ENCODE results near the gene CYTH4. TPM values are rescaled to one million over a fixed set of nuclear protein-coding genes. Genes with fewer than 3 reads are reported as not detected.

Gene CYTH4
- total RNA-seq, 5 donors from 2014 or later (not counting 1 experiment from before 2014, with no cell fraction given), result 146 to 181 (median 151) TPM

- no peak overlapping the region for H3K4me3 Mint-ChIP-seq
- ChIA-PET CTCF (no interaction called here), POLR2A (no interaction called here)
- no peaks in the 10 kb centered on the region for H3K36me3 ChIP-seq (ENCODE audit: control insufficient read depth in 2 of 2, extremely low read depth in 1 of 2, insufficient read depth in 1 of 2, low read length in 1 of 2)
- ATAC-seq (replicated peaks in 1 of 4) (no peak), DNase-seq (no peak)
- no peaks in the 10 kb centered on the region for H3K36me3 Mint-ChIP-seq
- no peak overlapping the region for H3K27ac Mint-ChIP-seq
- H3K4me1 Mint-ChIP-seq, result peaks cover 18 to 34% (median 22%) of the 10 kb centered on the region in 3 donors
- H3K4me1 ChIP-seq (ENCODE audit: control insufficient read depth in 1 of 2, extremely low read depth in 1 of 2, insufficient read depth in 2 of 2, low read length in 2 of 2), result peaks cover 8 to 16% of the 10 kb centered on the region in 2 experiments
- no peak overlapping the region for H3K4me3 ChIP-seq (ENCODE audit: control insufficient read depth in 1 of 2, extremely low read depth in 1 of 2, low read length in 1 of 2)
- no peaks in the 10 kb centered on the region for H3K27me3 Mint-ChIP-seq
- WGBS (ENCODE audit: insufficient coverage), result 82% methylated on average over 8 of the region's 8 CpGs
- H3K9me3 ChIP-seq, result no peaks in the 10 kb centered on the region
- H3K9me3 Mint-ChIP-seq, result no peaks in the 10 kb centered on the region
- H3K27ac ChIP-seq (ENCODE audit: low read length), result no peak overlapping the region
- H3K27me3 ChIP-seq (replicated peaks in 1 of 2; ENCODE audit: control insufficient read depth in 2 of 2, extremely low read depth in 1 of 2, insufficient read depth in 2 of 2, low read length in 1 of 2), result peaks cover 0 to 3% of the 10 kb centered on the region in 2 experiments
These were observed 8.5 kb upstream of the CYTH4 start for GRCh38 chr22:37273846-37274225.

- peaks cover 18 to 34% (median 19%) of the 10 kb centered on the region in 3 donors for H3K4me1 Mint-ChIP-seq
These were observed 7.9 kb upstream of the CYTH4 start for GRCh38 chr22:37274380-37274862.

GRCh38 chr22:37275134-37275533 lies 7.2 kb upstream of the CYTH4 start:
- DNase-seq (no peak), ATAC-seq (replicated peaks in 1 of 4) (no peak)
- no peaks in the 10 kb centered on the region for H3K9me3 ChIP-seq
- H3K4me1 Mint-ChIP-seq, result peaks cover 12 to 33% (median 15%) of the 10 kb centered on the region in 3 donors
- H3K9me3 Mint-ChIP-seq, result no peaks in the 10 kb centered on the region
- CTCF ChIA-PET, result no interaction called here
- H3K27me3 Mint-ChIP-seq, result no peaks in the 10 kb centered on the region
- peaks cover under 1 to 27% of the 10 kb centered on the region in 2 experiments for H3K4me1 ChIP-seq (ENCODE audit: control insufficient read depth in 1 of 2, extremely low read depth in 1 of 2, insufficient read depth in 2 of 2, low read length in 2 of 2)
- peaks cover 0 to 3% of the 10 kb centered on the region in 2 experiments for H3K27me3 ChIP-seq (replicated peaks in 1 of 2; ENCODE audit: control insufficient read depth in 2 of 2, extremely low read depth in 1 of 2, insufficient read depth in 2 of 2, low read length in 1 of 2)
- no peak overlapping the region for H3K4me3 Mint-ChIP-seq
- H3K27ac ChIP-seq (ENCODE audit: low read length), result no peak overlapping the region
- H3K4me3 ChIP-seq (ENCODE audit: control insufficient read depth in 1 of 2, extremely low read depth in 1 of 2, low read length in 1 of 2), result no peak overlapping the region
- H3K36me3 ChIP-seq (ENCODE audit: control insufficient read depth in 2 of 2, extremely low read depth in 1 of 2, insufficient read depth in 1 of 2, low read length in 1 of 2), result no peaks in the 10 kb centered on the region
- 93% methylated on average over 9 of the region's 11 CpGs for WGBS (ENCODE audit: insufficient coverage)
- POLR2A ChIA-PET, result interaction anchor here in 1 of 2 donors (0.7 kb wide), 1 partner anchor 49 kb away, joined by 4 read pairs; no protein-coding TSS in a partner anchor
- H3K27ac Mint-ChIP-seq, result no peak overlapping the region
- no peaks in the 10 kb centered on the region for H3K36me3 Mint-ChIP-seq

More at GRCh38 chr22:37274380-37274862, 7.9 kb upstream of the CYTH4 start:
- H3K4me1 ChIP-seq (ENCODE audit: control insufficient read depth in 1 of 2, extremely low read depth in 1 of 2, insufficient read depth in 2 of 2, low read length in 2 of 2), result peaks cover 7 to 21% of the 10 kb centered on the region in 2 experiments
- no peak overlapping the region for H3K27ac Mint-ChIP-seq
- WGBS (ENCODE audit: insufficient coverage), result 96% methylated on average over 9 of the region's 12 CpGs
- no peaks in the 10 kb centered on the region for H3K36me3 Mint-ChIP-seq
- no peak overlapping the region for H3K27ac ChIP-seq (ENCODE audit: low read length)
- H3K36me3 ChIP-seq (ENCODE audit: control insufficient read depth in 2 of 2, extremely low read depth in 1 of 2, insufficient read depth in 1 of 2, low read length in 1 of 2), result no peaks in the 10 kb centered on the region
- no peaks in the 10 kb centered on the region for H3K9me3 Mint-ChIP-seq
- ATAC-seq (replicated peaks in 1 of 4) (no peak), DNase-seq (peak in 1 of 35 experiments; percentile 29)
- H3K9me3 ChIP-seq, result no peaks in the 10 kb centered on the region
- POLR2A ChIA-PET, result no interaction called here
- CTCF ChIA-PET, result no interaction called here
- no peaks in the 10 kb centered on the region for H3K27me3 Mint-ChIP-seq
- peaks cover 0 to 3% of the 10 kb centered on the region in 2 experiments for H3K27me3 ChIP-seq (replicated peaks in 1 of 2; ENCODE audit: control insufficient read depth in 2 of 2, extremely low read depth in 1 of 2, insufficient read depth in 2 of 2, low read length in 1 of 2)
- no peak overlapping the region for H3K4me3 ChIP-seq (ENCODE audit: control insufficient read depth in 1 of 2, extremely low read depth in 1 of 2, low read length in 1 of 2)
- H3K4me3 Mint-ChIP-seq, result no peak overlapping the region

- no peak overlapping the region for H3K4me3 ChIP-seq (ENCODE audit: control insufficient read depth in 1 of 2, extremely low read depth in 1 of 2, low read length in 1 of 2)
- no peaks in the 10 kb centered on the region for H3K9me3 ChIP-seq
- Mint-ChIP-seq H3K27me3 (no peaks in the 10 kb centered on the region), H3K9me3 (no peaks in the 10 kb centered on the region), H3K4me1 (peaks cover 9 to 31% (median 13%) of the 10 kb centered on the region in 3 donors), H3K36me3 (no peaks in the 10 kb centered on the region), H3K27ac (no peak overlapping the region), H3K4me3 (no peak overlapping the region)
- H3K27ac ChIP-seq (ENCODE audit: low read length), result no peak overlapping the region
- H3K4me1 ChIP-seq (ENCODE audit: control insufficient read depth in 1 of 2, extremely low read depth in 1 of 2, insufficient read depth in 2 of 2, low read length in 2 of 2), result peaks cover 0 to 27% of the 10 kb centered on the region in 2 experiments
- no peaks in the 10 kb centered on the region for H3K36me3 ChIP-seq (ENCODE audit: control insufficient read depth in 2 of 2, extremely low read depth in 1 of 2, insufficient read depth in 1 of 2, low read length in 1 of 2)
- WGBS (ENCODE audit: insufficient coverage), result 45% methylated on average over 4 of the region's 5 CpGs
- CTCF ChIA-PET, result no interaction called here
- POLR2A ChIA-PET, result interaction anchor here in 1 of 2 donors (0.7 kb wide), 1 partner anchor 50 kb away, joined by 4 read pairs; no protein-coding TSS in a partner anchor
- no peak for ATAC-seq (replicated peaks in 1 of 4)
- DNase-seq, result no peak
- peaks cover 0 to 3% of the 10 kb centered on the region in 2 experiments for H3K27me3 ChIP-seq (replicated peaks in 1 of 2; ENCODE audit: control insufficient read depth in 2 of 2, extremely low read depth in 1 of 2, insufficient read depth in 2 of 2, low read length in 1 of 2)
These were observed 6.7 kb upstream of the CYTH4 start for GRCh38 chr22:37275622-37276021.

GRCh38 chr22:37276776-37277175 lies 5.5 kb upstream of the CYTH4 start:
- H3K4me1 ChIP-seq (ENCODE audit: control insufficient read depth in 1 of 2, extremely low read depth in 1 of 2, insufficient read depth in 2 of 2, low read length in 2 of 2), result peaks cover 0 to 31% of the 10 kb centered on the region in 2 experiments
- ChIA-PET CTCF (no interaction called here), POLR2A (interaction anchor here in 1 of 2 donors (0.6 kb wide), 1 partner anchor 8 kb away, joined by 6 read pairs; no protein-coding TSS in a partner anchor)

GRCh38 chr22:37277384-37277783 lies 4.9 kb upstream of the CYTH4 start:
- Mint-ChIP-seq H3K27me3 (no peaks in the 10 kb centered on the region), H3K4me3 (no peak overlapping the region), H3K4me1 (peaks cover 17 to 45% (median 22%) of the 10 kb centered on the region in 3 donors), H3K27ac (peak overlapping the region in 1 of 2 donors; percentile 46), H3K36me3 (no peaks in the 10 kb centered on the region), H3K9me3 (no peaks in the 10 kb centered on the region)
- ATAC-seq (replicated peaks in 1 of 4) (no peak), DNase-seq (no peak)
- CTCF ChIA-PET, result interaction anchor here in 1 of 2 donors (0.9 kb wide), 1 partner anchor 8 kb away, joined by 3 read pairs; no protein-coding TSS in a partner anchor
- Histone ChIP-seq H3K36me3 (ENCODE audit: control insufficient read depth in 2 of 2, extremely low read depth in 1 of 2, insufficient read depth in 1 of 2, low read length in 1 of 2) (no peaks in the 10 kb centered on the region), H3K27me3 (replicated peaks in 1 of 2; ENCODE audit: control insufficient read depth in 2 of 2, extremely low read depth in 1 of 2, insufficient read depth in 2 of 2, low read length in 1 of 2) (peaks cover 0 to 3% of the 10 kb centered on the region in 2 experiments), H3K4me1 (ENCODE audit: control insufficient read depth in 1 of 2, extremely low read depth in 1 of 2, insufficient read depth in 2 of 2, low read length in 2 of 2) (peaks cover 0 to 37% of the 10 kb centered on the region in 2 experiments), H3K27ac (ENCODE audit: low read length) (no peak overlapping the region), H3K9me3 (no peaks in the 10 kb centered on the region), H3K4me3 (ENCODE audit: control insufficient read depth in 1 of 2, extremely low read depth in 1 of 2, low read length in 1 of 2) (no peak overlapping the region)
- 95% methylated on average over 9 of the region's 11 CpGs for WGBS (ENCODE audit: insufficient coverage)
- POLR2A ChIA-PET, result interaction anchor here in 1 of 2 donors (0.6 kb wide), 1 partner anchor 8 kb away, joined by 6 read pairs; no protein-coding TSS in a partner anchor

More at GRCh38 chr22:37276776-37277175, 5.5 kb upstream of the CYTH4 start:
- H3K27ac Mint-ChIP-seq, result no peak overlapping the region
- DNase-seq (no peak), ATAC-seq (replicated peaks in 1 of 4) (no peak)
- no peak overlapping the region for H3K27ac ChIP-seq (ENCODE audit: low read length)
- no peaks in the 10 kb centered on the region for H3K27me3 Mint-ChIP-seq
- H3K36me3 Mint-ChIP-seq, result no peaks in the 10 kb centered on the region
- WGBS (ENCODE audit: insufficient coverage), result 100% methylated on average over 1 of the region's 2 CpGs
- no peak overlapping the region for H3K4me3 Mint-ChIP-seq
- peaks cover 12 to 39% (median 16%) of the 10 kb centered on the region in 3 donors for H3K4me1 Mint-ChIP-seq
- no peak overlapping the region for H3K4me3 ChIP-seq (ENCODE audit: control insufficient read depth in 1 of 2, extremely low read depth in 1 of 2, low read length in 1 of 2)
- no peaks in the 10 kb centered on the region for H3K9me3 Mint-ChIP-seq
- H3K9me3 ChIP-seq, result no peaks in the 10 kb centered on the region
- peaks cover 0 to 3% of the 10 kb centered on the region in 2 experiments for H3K27me3 ChIP-seq (replicated peaks in 1 of 2; ENCODE audit: control insufficient read depth in 2 of 2, extremely low read depth in 1 of 2, insufficient read depth in 2 of 2, low read length in 1 of 2)
- H3K36me3 ChIP-seq (ENCODE audit: control insufficient read depth in 2 of 2, extremely low read depth in 1 of 2, insufficient read depth in 1 of 2, low read length in 1 of 2), result no peaks in the 10 kb centered on the region

Measured in T-cell (primary cell).